K562 (cell line): ENCODE measurements around the gene LPIN1. TPM values are rescaled to one million over a fixed set of nuclear protein-coding genes. Genes with fewer than 3 reads are reported as not detected.

Source experiments
- ATAC-seq: fragments of 200-7000 bp; cut with Tn5 transposase; 3 replicates; pipeline ENCODE4 v1.9.1; 2020; ENCODE audit warnings: moderate library complexity
- BruUV-seq: library from RNA; stranded (reverse); fragments of 400-500 nt; replicated peaks from 2 replicates; lab custom pipeline; 2021; lab: Mats Ljungman, UMichigan
- CTCF ChIA-PET: fragments of 300-600 bp; formaldehyde crosslinking; extraction: SDS; loops from one replicate; lab custom pipeline; 2021; ENCODE audit warnings: low intra/inter-chr PET ratio; lab: Yijun Ruan, JAX
- POLR2A ChIA-PET: fragments of 300-600, 350-650 bp; sonication (Branson Sonifier 250); formaldehyde crosslinking; extraction: SDS; loops from one replicate; lab custom pipeline; 2021; ENCODE audit warnings: antibody characterized with exemption, inconsistent platforms; lab: Yijun Ruan, JAX
- DNase-seq, 4 experiments: peaks; one replicate each; pipeline versions ENCODE4 v3.0.0 to v3.0.0-alpha.2; 2011 to 2018; ENCODE audit warnings: low spot score in 3 of 4, mixed read lengths in 3 of 4; ENCODE audit errors: extremely low read depth in 1 of 4
- FAIRE-seq: peaks from 2 replicates; lab custom pipeline; 2011; peaks lifted over from hg19 to GRCh38; lab: Jason Lieb, UNC
- H2AFZ ChIP-seq: 2 replicates; pipeline ENCODE4 v1.6.0; 2011; ENCODE audit warnings: low read depth, low read length, control low read depth, inconsistent platforms
- H3K27ac ChIP-seq: fragments of 200-600 bp; 3 replicates; pipeline ENCODE4 v1.8.0; 2011; ENCODE audit warnings: low read depth, mild to moderate bottlenecking, control low read depth, inconsistent platforms, low read length, moderate library complexity, mixed read lengths; ENCODE audit errors: extremely low read depth
- H3K27me3 ChIP-seq, 2 experiments: fragments of 300-600 bp in 1 of 2; 2 replicates in 1 of 2; 3 replicates in 1 of 2; pipeline versions ENCODE4 v1.6.0 to v1.8.0; 2011; ENCODE audit warnings: inconsistent platforms in 2 of 2, low read length in 2 of 2, mild to moderate bottlenecking in 1 of 2, mixed read lengths in 1 of 2, moderate library complexity in 1 of 2; ENCODE audit not compliant: control insufficient read depth in 2 of 2, insufficient read depth in 2 of 2
- H3K36me3 ChIP-seq: fragments of 300-600 bp; 3 replicates; pipeline ENCODE4 v1.8.0; 2011; ENCODE audit warnings: mild to moderate bottlenecking, low read length, inconsistent platforms; ENCODE audit not compliant: control insufficient read depth, insufficient read depth
- H3K4me1 ChIP-seq, 2 experiments: fragments of 200-600 bp in 1 of 2; replicated peaks in 1 of 2; 2 replicates in 1 of 2; 3 replicates in 1 of 2; pipeline versions ENCODE4 v1.5.1 to v1.8.0; 2011; ENCODE audit warnings: inconsistent platforms in 2 of 2, low read length in 2 of 2, mild to moderate bottlenecking in 1 of 2, mixed read lengths in 1 of 2, moderate library complexity in 1 of 2; ENCODE audit not compliant: control insufficient read depth in 2 of 2, insufficient read depth in 2 of 2
- H3K4me2 ChIP-seq: 2 replicates; pipeline ENCODE4 v1.6.1; 2011; ENCODE audit warnings: low read length, control low read depth, inconsistent platforms, mixed read lengths; ENCODE audit not compliant: insufficient read depth
- H3K4me3 ChIP-seq: fragments of 200-600 bp; sonication (generic), shearing (Covaris generic); 2 replicates; pipeline ENCODE4 v1.5.1; 2016; ENCODE audit warnings: control low read depth, inconsistent platforms
- H3K79me2 ChIP-seq: fragments of 200-600 bp; 3 replicates; pipeline ENCODE4 v1.8.0; 2011; ENCODE audit warnings: low read length, inconsistent platforms; ENCODE audit not compliant: control insufficient read depth, insufficient read depth
- H3K9ac ChIP-seq, 2 experiments: 2 replicates each; pipeline versions ENCODE4 v1.6.0 to v1.6.1; 2011; ENCODE audit warnings: low read depth in 2 of 2, low read length in 2 of 2, control low read depth in 1 of 2, inconsistent platforms in 1 of 2, mild to moderate bottlenecking in 1 of 2, mixed read lengths in 1 of 2; ENCODE audit not compliant: insufficient read depth in 1 of 2
- H3K9me1 ChIP-seq: one replicate; pipeline ENCODE4 v1.6.0; 2011; ENCODE audit warnings: inconsistent platforms, mild to moderate bottlenecking, low read length, moderate library complexity; ENCODE audit not compliant: control insufficient read depth, insufficient read depth
- H3K9me3 ChIP-seq: replicated peaks from 2 replicates; pipeline ENCODE4 v1.5.1; 2011; ENCODE audit warnings: low read depth, low read length, inconsistent platforms; ENCODE audit not compliant: control insufficient read depth, insufficient read depth
- H4K20me1 ChIP-seq: replicated peaks from 2 replicates; pipeline ENCODE4 v1.6.1; 2011; ENCODE audit warnings: low read length, inconsistent platforms, mixed read lengths; ENCODE audit not compliant: control insufficient read depth, insufficient read depth
- ATF1 ChIP-seq, 2 experiments: fragments of 450-650 bp in 1 of 2; IDR thresholded peaks; 2 replicates each; pipeline ENCODE4 v1.6.1; 2016; ENCODE audit warnings: missing compliant biosample characterization in 1 of 2, missing genetic modification characterization in 1 of 2
- ATF3 ChIP-seq, 2 experiments: fragments of 450-650 bp in 1 of 2; sonication (generic) in 1 of 2; formaldehyde crosslinking in 1 of 2; IDR thresholded peaks in 1 of 2; conservative IDR thresholded peaks in 1 of 2; 2 replicates each; pipeline versions ENCODE4 v1.6.1 to v1.8.1; 2016 to 2023; ENCODE audit warnings: mild to moderate bottlenecking in 2 of 2, moderate library complexity in 2 of 2, inconsistent platforms in 1 of 2, missing genetic modification reagents in 1 of 2
- ATF7 ChIP-seq: fragments of 450-650 bp; IDR thresholded peaks from 2 replicates; pipeline ENCODE4 v1.7.1; 2014; ENCODE audit warnings: mild to moderate bottlenecking, moderate library complexity
- BRF2 ChIP-seq: IDR thresholded peaks from 3 replicates; pipeline ENCODE4 v1.6.1; 2011; ENCODE audit warnings: borderline replicate concordance, mild to moderate bottlenecking; ENCODE audit not compliant: insufficient read length, insufficient read depth
- CREM ChIP-seq: IDR thresholded peaks from 2 replicates; pipeline ENCODE4 v1.6.1; 2014; ENCODE audit warnings: antibody characterized with exemption, low read depth
- CTCF ChIP-seq, 3 experiments: IDR thresholded peaks in 2 of 3; conservative IDR thresholded peaks in 1 of 3; 2 replicates each; pipeline ENCODE4 v1.5.1; 2011 to 2012; ENCODE audit warnings: low read length in 3 of 3, mild to moderate bottlenecking in 3 of 3, control low read depth in 2 of 3, improper control_type of control experiment in 1 of 3, inconsistent platforms in 1 of 3, low read depth in 1 of 3, mixed read lengths in 1 of 3, moderate library complexity in 1 of 3; ENCODE audit not compliant: insufficient read depth in 2 of 3
- FOXJ3 ChIP-seq: sonication (generic); formaldehyde crosslinking; IDR thresholded peaks from 2 replicates; pipeline ENCODE4 v1.4.0; 2020; ENCODE audit warnings: mild to moderate bottlenecking, missing genetic modification reagents
- JUNB ChIP-seq: fragments of 450-650 bp; formaldehyde crosslinking; conservative IDR thresholded peaks from 2 replicates; pipeline ENCODE4 v1.4.0; 2020; ENCODE audit warnings: mild to moderate bottlenecking
- MAX ChIP-seq: sonication (generic); formaldehyde crosslinking; IDR thresholded peaks from 2 replicates; pipeline ENCODE4 v1.9.0; 2022; ENCODE audit warnings: mild to moderate bottlenecking, missing genetic modification reagents
- SP2 ChIP-seq: IDR thresholded peaks from 2 replicates; pipeline ENCODE4 v1.6.1; 2011; ENCODE audit warnings: mild to moderate bottlenecking, low read depth, low read length, moderate library complexity; ENCODE audit not compliant: poor library complexity, severe bottlenecking; ENCODE audit errors: extremely low read depth
- ZNF696 ChIP-seq: fragments of 250-450 bp; sonication (Bioruptor Pico); conservative IDR thresholded peaks from 2 replicates; pipeline ENCODE4 v1.4.0; 2020; ENCODE audit warnings: mild to moderate bottlenecking, moderate library complexity
- ZNF740 ChIP-seq, 3 experiments: fragments of 200-800 bp in 1 of 3; sonication (Bioruptor generic) in 1 of 3; sonication (generic) in 1 of 3; formaldehyde crosslinking in 1 of 3; IDR thresholded peaks; 2 replicates each; pipeline versions ENCODE4 v1.6.1 to v1.8.0; 2016 to 2022; ENCODE audit warnings: mild to moderate bottlenecking in 2 of 3, missing compliant biosample characterization in 2 of 3, missing genetic modification characterization in 2 of 3, missing genetic modification reagents in 1 of 3
- ZNF830 ChIP-seq: fragments of 250-450 bp; sonication (Bioruptor Pico); IDR thresholded peaks from 2 replicates; pipeline ENCODE4 v1.5.0; 2021; ENCODE audit warnings: mild to moderate bottlenecking
- WGBS: fragments of 100-300 bp; shearing (Covaris generic); methylation state at CpG from one replicate; pipeline ENCODE4 v1.1.6; 2016; ENCODE audit warnings: low coverage, mixed read lengths; ENCODE audit not compliant: insufficient coverage; ENCODE audit errors: missing lambda C conversion rate; 5-methylcytosine and 5-hydroxymethylcytosine counted together
- in situ Hi-C: fragments of 300-500 bp; cut with MboI; formaldehyde crosslinking; loops from 4 replicates; pipeline ENCODE4 v1.15.0; 2018; ENCODE audit warnings: inconsistent platforms, mixed read lengths
- intact Hi-C: fragments of 100-400 bp; cut with micrococcal nuclease; formaldehyde crosslinking; loops from 2 replicates; pipeline ENCODE4 v1.14.2; 2022
- polyA plus RNA-seq, 8 experiments: library from polyadenylated mRNA; depleted of rRNA in 4 of 8; stranded (reverse) in 5 of 8; unstranded in 3 of 8; fragments of >200 nt; fragmentation: Nextera tagmentation in 2 of 8; fragmentation: Illumina TruSeq in 1 of 8; extraction: Ambion mirVana in 2 of 8; extraction: Trizol in 1 of 8; gene quantifications; 2 replicates each; pipeline versions ENCODE4 v1.2.1 to v1.2.3, GENCODE V29; 2011 to 2014; ENCODE audit warnings: inconsistent platforms in 1 of 8, missing spikeins in 1 of 8
- total RNA-seq, 7 experiments: library from RNA; depleted of rRNA in 6 of 7; stranded (reverse); fragments of >200 nt in 6 of 7; fragmentation: Illumina TruSeq in 2 of 7; extraction: Trizol in 2 of 7; gene quantifications; 2 replicates each; pipeline versions ENCODE4 v1.2.1 to v1.2.3, GENCODE V29; 2011 to 2021; ENCODE audit warnings: low replicate concordance in 1 of 7

The LPIN1 gene
- total and polyA plus RNA-seq, 9 of the 15 experiments (the other 6 are each of a cell fraction or from before 2014, with no cell fraction given), result 9.2 to 84.0 (median 27.8) TPM

- FAIRE-seq, result no peak
- TF ChIP-seq ATF1 (CRISPR knock-in tag; IDR thresholded peaks at IDR 0.05) (no peak), ATF1 (tag; IDR thresholded peaks at IDR 0.05) (0 out of 2 replicates have a peak, but pooled peaks have one; percentile 27), SP2 (no peak), ATF7 (peak; percentile 47; the same call in 1 of the 2 replicates), MAX (peak; percentile 33; the same call in 1 of the 2 replicates), JUNB (CRISPR knock-in tag) (no peak), ZNF830 (CRISPR knock-in tag) (no peak), CTCF (IDR thresholded peaks at IDR 0.05 in 2 of 3, conservative IDR thresholded peaks at IDR 0.05 in 1 of 3; ENCODE audit: insufficient read depth in 2 of 3, low read depth in 1 of 3, low read length in 3 of 3) (0 out of 6 replicates have a peak, but pooled peaks of 1 of the 3 experiments have one; percentile 14), BRF2 (no peak), CREM (peak; percentile 34; the same call in 1 of the 2 replicates), ZNF740 (CRISPR knock-in tag; IDR thresholded peaks at IDR 0.05) (no peak), ZNF740 (tag; IDR thresholded peaks at IDR 0.05) (no peak), ATF3 (IDR thresholded peaks at IDR 0.05) (peak; percentile 27; the same call in 1 of the 2 replicates), ATF3 (CRISPR knock-in tag; conservative IDR thresholded peaks at IDR 0.05) (no peak), FOXJ3 (CRISPR knock-in tag) (no peak), ZNF696 (CRISPR knock-in tag) (no peak)
- BruUV-seq, result no TSS peak
- Histone ChIP-seq H2AFZ (peak overlapping the region; percentile 23), H3K36me3 (no peaks in the 10 kb centered on the region), H3K4me3 (no peak overlapping the region), H3K9me3 (peaks cover 2% of the 10 kb centered on the region; the same call in 1 of the 2 replicates), H3K4me1 (peaks cover 0 to 11% of the 10 kb centered on the region in 2 experiments; a peak in 2 of 5 replicates), H4K20me1 (no peaks in the 10 kb centered on the region), H3K27ac (no peak overlapping the region), H3K9me1 (no peaks in the 10 kb centered on the region), H3K9ac (no peak overlapping the region), H3K4me2 (no peak overlapping the region), H3K79me2 (no peaks in the 10 kb centered on the region), H3K27me3 (peaks cover 0 to under 1% of the 10 kb centered on the region in 2 experiments; a peak in 1 of 5 replicates)
- no peak; the same call in 2 of the 3 replicates for ATAC-seq
- intact Hi-C loops (no loop called here), in situ Hi-C loops (no loop called here)
- WGBS, result 36% methylated on average over 14 of the region's 14 CpGs
- ChIA-PET POLR2A (no interaction called here), CTCF (no interaction called here)
- no peak for DNase-seq
Measured at GRCh38 chr2:11701751-11702301, 44.6 kb upstream of the LPIN1 start.
